Stimulated activated CD8-positive, alpha-beta memory T cell treated with anti-CD3 and anti-CD28 coated beads, Interleukin-12 subunit alpha, Interleukin-12 subunit beta, amount 100 ng/mL, for 24 hours (primary cell): ENCODE data around the gene PPP6R3.
"Not testable (repeated sequence)": the region's sequence is repeated elsewhere in the genome, so short reads cannot be mapped to it uniquely, and the experiment has no call there.

ENCODE experiments used
- DNase-seq: peaks from one replicate; pipeline ENCODE4 v3.0.0-alpha.2; 2020; ENCODE audit errors: extremely low read depth

The PPP6R3 gene

GRCh38 chr11:68525336-68525735, 64.8 kb downstream of the PPP6R3 start:
- DNase-seq: no peak

GRCh38 chr11:68525930-68526329, 65.4 kb downstream of the PPP6R3 start:
- DNase-seq: no peak

GRCh38 chr11:68527585-68527984, 67.0 kb downstream of the PPP6R3 start:
- DNase-seq: no peak

GRCh38 chr11:68528630-68529029, 68.1 kb downstream of the PPP6R3 start:
- DNase-seq: no peak

GRCh38 chr11:68531129-68531693, 70.7 kb downstream of the PPP6R3 start:
- no peak for DNase-seq

- DNase-seq: no peak
Measured at GRCh38 chr11:68532727-68533369, 72.3 kb downstream of the PPP6R3 start.

- DNase-seq: no peak
Measured at GRCh38 chr11:68533945-68534344, 73.4 kb downstream of the PPP6R3 start.

- DNase-seq: no peak
Measured at GRCh38 chr11:68535098-68535497, 74.5 kb downstream of the PPP6R3 start.

- no peak for DNase-seq
Measured at GRCh38 chr11:68536706-68537105, 76.2 kb downstream of the PPP6R3 start.

- DNase-seq: no peak
Measured at GRCh38 chr11:68538025-68538424, 77.5 kb downstream of the PPP6R3 start.

GRCh38 chr11:68539395-68539794, 78.8 kb downstream of the PPP6R3 start:
- no peak for DNase-seq

GRCh38 chr11:68540504-68540903, 80.0 kb downstream of the PPP6R3 start:
- not testable (repeated sequence) for DNase-seq

GRCh38 chr11:68541116-68541515, 80.6 kb downstream of the PPP6R3 start:
- DNase-seq: no peak

GRCh38 chr11:68541991-68542390, 81.4 kb downstream of the PPP6R3 start:
- DNase-seq: no peak

- DNase-seq: no peak
Measured at GRCh38 chr11:68542617-68543016, 82.1 kb downstream of the PPP6R3 start.

GRCh38 chr11:68543594-68543993, 83.0 kb downstream of the PPP6R3 start:
- no peak for DNase-seq

- no peak for DNase-seq
Measured at GRCh38 chr11:68545347-68545746, 84.8 kb downstream of the PPP6R3 start.

GRCh38 chr11:68545796-68546195, 85.2 kb downstream of the PPP6R3 start:
- no peak for DNase-seq

GRCh38 chr11:68546555-68546954, 86.0 kb downstream of the PPP6R3 start:
- DNase-seq: no peak

GRCh38 chr11:68549789-68550484, 89.4 kb downstream of the PPP6R3 start:
- DNase-seq: no peak

- no peak for DNase-seq
Measured at GRCh38 chr11:68550485-68550817, 89.9 kb downstream of the PPP6R3 start.

GRCh38 chr11:68551223-68551622, 90.7 kb downstream of the PPP6R3 start:
- DNase-seq: no peak

GRCh38 chr11:68551777-68552176, 91.2 kb downstream of the PPP6R3 start:
- DNase-seq: no peak
